SHP77 (cell line): ENCODE measurements around the gene CLEC18A.
"Not testable (repeated sequence)": the region's sequence is repeated elsewhere in the genome, so short reads cannot be mapped to it uniquely, and the experiment has no call there.

Source experiments
- DNase-seq, 2 experiments: peaks; one replicate each; lab custom pipeline; 2025; lab: John Stamatoyannopoulos, UW

CLEC18A gene

DNA sequence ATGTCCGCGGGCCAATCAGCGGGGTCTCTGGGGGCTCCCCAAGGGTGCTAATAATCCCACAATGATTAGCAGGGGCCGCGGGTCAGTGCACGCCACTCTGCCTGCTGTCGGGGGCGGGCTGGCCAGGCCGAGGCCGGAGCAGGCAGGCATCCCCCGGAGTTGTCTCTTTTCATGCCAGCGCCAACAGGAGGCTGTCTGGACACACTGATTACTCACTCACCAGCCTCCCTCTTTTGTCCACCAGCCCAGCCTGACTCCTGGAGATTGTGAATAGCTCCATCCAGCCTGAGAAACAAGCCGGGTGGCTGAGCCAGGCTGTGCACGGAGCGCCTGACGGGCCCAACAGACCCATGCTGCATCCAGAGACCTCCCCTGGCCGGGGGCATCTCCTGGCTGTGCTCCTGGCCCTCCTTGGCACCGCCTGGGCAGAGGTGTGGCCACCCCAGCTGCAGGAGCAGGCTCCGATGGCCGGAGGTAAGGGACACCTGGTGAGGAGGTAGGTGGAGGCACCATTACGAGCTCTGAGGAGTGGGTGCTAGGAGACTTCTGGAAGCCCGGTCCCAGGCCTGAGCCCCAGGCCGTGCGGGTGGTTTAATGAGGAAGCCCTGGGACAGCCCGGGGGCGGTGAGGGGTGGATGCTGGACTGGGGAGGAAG lies at the start of gene CLEC18A:
TSS of gene CLEC18A (plus strand) at position 318 of the 655 bp plus-strand sequence. CDS start at position 351, 33 bp downstream.
- DNase-seq = not testable (repeated sequence)

DNA sequence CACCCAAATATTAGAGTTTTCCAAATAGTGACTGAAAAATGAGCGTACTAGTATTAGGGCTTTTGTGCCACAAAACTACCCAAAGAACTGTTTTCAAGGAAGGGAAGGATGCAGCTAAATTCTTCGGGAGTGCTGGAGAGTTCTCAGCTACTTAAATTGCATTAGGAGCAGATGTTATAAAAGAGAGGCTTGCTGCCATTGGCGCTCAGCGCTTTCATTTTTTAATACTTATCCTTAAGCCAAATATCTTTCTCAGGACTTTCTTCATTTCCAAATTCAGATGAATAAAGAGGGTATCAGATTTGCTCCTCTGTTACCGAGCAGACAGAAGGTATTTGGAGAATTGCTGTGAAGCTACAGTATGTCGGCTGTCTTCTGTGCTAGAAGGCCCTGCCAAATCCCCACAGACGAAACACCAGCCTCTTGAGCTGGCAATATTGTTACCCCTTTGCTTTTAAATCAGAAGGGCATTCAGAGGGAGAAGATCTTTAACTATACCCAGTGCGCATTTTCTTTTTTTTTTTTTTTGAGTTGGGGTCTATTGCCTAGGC lies 47.2 kb upstream of the CLEC18A start:
- no peak for DNase-seq

DNA sequence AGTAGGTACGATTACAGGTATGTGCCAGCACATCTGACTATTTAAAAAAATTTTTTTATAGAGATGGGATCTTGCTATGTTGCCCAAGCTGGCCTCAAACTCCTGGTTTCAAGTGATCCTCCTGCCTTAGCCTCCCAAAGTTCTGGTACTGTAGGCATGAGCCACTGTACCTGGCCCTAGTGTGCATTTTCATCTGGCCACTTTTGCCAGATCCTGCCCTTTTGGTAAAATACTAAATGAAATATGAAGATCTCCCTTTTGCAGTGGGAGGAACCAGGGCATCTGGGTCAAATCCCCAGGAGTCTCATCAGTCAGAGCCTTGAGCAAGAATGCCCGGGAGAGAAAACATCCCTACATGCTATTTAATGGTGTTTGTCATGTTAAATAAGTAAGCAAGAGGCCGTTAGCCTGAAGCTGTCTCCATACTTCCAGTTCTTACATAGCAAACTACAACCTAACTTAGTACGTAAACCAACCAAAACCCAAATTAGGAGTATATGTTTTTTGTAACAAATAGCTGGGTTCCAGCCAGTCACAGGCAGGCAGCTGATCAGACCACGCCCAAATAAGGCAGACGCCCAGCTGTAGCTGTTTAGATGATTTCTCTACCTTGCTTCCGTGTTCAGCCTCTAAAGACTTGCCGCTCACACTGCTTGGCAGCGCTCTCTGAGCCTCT lies 46.5 kb upstream of the CLEC18A start:
- DNase-seq = no peak

DNA sequence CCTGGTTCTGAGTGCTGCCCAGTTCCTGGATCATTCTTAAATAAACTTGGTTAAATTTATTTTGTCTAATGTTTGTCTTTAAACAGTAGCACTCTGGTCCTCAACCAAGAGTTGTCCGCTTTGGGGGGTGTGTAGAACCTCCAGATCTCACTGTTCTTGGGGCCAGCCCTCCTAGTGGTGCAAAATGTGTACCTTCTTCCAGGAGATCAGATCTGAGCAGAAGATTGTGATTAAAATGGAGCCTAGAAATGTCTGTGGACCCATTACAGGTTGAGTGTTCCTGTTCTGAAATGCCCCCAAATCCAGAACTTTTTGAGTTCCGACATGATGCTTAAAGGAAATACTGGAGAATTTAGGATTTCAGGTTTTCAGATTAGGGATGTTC lies 46.0 kb upstream of the CLEC18A start:
- DNase-seq = no peak

DNA sequence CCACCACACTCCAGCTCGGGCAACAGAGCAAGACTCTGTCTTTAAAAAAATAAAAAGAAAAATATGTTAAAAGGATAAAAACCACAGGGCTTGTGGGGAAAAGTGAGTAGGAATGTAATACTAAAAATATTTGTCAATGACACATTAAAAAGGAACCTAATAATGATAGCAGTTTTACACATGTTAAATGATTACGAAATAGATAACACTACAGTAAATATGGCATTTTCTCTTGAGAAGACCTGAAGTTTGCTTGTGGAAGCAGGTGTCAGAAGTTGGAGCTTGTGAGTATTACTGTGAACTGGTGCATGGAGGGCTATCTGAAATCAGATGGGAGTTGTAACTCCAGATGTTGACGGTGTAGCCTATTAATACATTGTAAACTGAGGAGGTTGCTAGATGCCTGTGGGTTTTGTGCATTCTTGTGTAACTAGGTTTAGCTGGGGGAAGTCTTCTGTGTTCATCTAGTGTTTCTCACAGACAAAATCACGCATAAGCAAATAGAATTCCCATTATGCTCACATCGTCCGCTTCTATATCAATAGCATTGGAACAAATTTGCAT lies 44.2 kb upstream of the CLEC18A start:
- no peak for DNase-seq

DNA sequence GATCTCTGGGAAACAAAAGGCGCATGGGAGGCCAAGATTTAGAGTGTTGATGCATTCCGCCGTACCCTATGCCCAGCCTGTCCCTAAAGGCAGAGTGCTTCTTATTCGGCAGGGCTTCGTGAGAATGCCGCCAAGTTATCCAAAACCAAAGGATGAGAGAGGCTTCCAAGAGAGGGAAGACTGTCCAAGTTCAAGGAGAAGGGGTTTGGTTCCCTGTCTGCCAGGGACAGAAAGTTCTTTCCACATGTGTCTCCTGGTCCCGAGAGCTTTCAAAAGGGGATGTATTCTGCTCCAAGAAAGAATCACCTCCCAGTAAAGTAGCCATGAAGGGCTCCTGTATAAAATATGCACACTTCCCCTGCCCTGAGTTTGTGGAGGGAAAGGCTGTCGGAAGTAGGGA lies 42.1 kb upstream of the CLEC18A start:
- no peak for DNase-seq

DNA sequence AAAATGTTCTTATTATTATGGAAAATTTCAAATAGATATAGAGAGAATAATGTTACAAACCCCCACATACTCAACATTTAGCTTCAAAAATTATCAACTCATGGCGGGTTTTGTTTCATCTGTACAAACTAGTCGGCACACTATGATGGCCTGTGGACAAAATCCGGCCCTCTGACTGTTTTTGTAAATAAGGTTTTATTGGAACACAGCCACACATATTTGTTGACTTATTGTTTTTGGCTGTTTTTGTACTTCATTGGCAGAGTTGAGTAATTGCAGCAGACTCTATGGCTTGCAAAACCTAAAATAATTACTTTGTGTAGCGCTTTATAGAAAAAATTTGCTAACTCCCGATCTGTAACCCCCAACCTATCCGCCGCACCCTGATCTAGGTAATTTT lies 41.4 kb upstream of the CLEC18A start:
- DNase-seq = no peak

DNA sequence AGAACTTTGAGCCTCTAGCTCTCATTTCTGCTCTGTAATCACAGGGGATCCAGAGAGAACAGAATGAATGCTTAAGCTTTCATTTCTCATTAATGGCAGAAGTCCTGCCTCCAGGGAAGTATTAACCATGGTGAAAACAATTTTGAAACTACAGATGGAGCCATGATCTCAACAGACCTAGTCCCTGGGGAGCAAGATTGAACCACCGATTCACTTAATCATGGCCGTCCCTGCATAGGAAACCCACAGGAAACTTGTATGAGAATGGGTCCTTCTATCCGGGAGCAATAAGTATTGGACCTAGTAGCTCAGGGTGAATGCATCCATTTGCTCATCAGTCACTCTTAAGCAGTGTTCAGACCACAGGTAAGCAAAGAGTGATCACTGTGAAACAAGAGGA lies 40.2 kb upstream of the CLEC18A start:
- DNase-seq = no peak

DNA sequence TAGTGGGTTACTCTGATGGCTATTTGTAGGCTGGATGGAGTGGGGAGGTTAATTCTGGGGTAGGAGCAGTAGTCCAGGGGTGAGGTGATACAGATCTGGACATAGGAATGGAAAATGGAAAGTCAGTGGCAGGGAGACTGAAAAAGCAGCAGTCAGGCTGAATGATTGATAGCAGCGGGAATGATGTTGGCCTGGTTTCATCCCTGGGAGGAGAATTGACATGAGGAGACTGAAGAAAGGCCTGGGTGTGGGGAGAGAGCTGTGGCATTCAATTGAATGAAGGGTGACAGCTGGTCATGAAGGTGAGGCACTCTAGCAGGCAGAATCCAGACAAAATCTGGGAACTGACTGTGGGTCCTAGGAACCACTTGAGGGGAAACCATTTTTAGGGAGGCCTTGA lies 34.7 kb upstream of the CLEC18A start:
- DNase-seq = no peak

DNA sequence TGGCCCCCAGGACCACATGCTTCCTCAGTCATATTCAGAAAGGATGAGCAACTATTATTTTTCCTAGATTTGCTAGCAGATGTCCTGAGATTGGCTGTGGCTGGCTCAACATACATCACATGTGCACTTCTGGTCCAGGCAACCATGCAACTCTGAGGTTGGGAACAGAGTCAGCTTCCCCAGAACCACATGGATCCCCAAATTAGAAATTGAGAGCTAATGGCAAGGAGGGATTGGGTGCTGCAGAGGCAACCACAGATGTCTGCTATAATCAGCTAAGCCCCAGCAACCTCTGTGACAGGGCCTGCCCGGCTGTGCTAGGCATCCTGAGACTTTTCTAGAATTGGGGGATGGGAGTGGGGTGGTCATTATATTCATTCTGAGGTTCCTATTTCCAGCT lies 33.8 kb upstream of the CLEC18A start:
- DNase-seq = no peak

DNA sequence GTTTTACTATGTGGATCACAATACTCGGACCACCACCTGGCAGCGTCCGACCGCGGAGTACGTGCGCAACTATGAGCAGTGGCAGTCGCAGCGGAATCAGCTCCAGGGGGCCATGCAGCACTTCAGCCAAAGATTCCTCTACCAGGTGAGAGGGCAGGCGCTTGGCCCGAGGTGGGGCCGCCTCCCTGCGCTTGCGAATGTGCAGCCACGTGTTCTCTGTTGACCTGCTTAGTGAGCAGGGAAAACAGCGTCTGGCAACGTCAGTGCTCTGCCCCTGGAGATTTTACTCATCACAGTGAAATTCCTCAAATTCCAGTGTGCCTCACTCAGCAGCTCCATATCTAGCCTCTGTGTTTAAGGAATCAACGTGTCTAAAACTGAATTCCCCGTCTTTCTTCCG lies 33.4 kb upstream of the CLEC18A start:
- DNase-seq = no peak

DNA sequence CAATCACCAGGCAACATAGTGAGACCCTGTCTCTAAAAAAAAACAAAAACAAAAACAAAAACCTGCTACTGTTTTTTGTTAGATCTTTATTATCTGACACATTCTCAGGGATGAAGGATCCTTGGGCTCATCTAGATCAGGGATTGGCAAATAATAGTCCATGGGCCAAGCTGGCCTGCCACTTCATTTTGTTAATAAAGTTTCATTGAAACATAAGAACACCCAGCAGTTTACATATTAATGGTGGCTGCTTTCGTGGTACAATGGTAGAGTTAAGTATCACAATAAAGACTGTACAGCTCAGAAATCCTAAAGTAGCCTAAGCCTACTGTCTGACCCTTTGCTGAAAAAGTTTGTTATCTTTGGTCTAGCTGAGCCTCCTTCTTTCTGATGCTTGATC lies 32.9 kb upstream of the CLEC18A start:
- no peak for DNase-seq

DNA sequence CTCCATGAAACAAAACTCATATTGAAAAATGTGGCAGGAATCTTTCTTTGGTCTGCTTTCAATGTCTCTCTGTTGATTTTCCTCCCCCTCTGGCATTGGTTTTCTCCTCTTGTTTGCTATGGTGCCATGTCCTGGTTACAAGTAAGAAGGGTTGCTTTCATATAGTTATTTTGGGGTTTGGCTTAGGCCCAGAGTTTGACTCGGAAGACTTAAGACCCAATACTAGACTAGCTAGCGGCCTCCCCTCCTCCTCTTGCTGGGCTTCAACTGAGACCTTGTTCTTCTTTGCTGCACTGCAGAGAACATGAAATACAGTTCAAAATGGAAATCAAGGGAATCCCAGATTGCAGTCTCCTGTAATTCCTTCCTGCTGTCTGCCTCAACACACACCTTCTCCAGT lies 30.0 kb upstream of the CLEC18A start:
- DNase-seq = no peak

DNA sequence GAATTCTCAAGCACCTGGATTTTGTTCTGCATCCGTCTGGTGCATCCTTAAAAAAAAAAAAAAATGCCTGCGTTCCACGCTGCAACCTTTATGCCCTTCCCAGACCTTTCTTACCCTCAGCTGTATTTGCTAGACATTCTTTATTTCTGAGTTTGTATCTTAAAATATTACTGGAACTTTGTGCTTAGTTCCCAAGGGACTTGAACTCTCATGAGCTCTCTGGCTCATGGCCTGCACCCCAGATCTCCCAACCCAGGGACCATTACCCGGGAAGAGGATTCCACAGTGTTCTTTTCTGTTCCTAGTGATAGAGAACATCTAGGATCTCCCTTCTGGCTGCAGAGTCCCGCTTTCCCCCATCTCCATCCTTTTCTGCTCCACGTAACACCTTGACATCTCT lies 28.9 kb upstream of the CLEC18A start:
- no peak for DNase-seq

DNA sequence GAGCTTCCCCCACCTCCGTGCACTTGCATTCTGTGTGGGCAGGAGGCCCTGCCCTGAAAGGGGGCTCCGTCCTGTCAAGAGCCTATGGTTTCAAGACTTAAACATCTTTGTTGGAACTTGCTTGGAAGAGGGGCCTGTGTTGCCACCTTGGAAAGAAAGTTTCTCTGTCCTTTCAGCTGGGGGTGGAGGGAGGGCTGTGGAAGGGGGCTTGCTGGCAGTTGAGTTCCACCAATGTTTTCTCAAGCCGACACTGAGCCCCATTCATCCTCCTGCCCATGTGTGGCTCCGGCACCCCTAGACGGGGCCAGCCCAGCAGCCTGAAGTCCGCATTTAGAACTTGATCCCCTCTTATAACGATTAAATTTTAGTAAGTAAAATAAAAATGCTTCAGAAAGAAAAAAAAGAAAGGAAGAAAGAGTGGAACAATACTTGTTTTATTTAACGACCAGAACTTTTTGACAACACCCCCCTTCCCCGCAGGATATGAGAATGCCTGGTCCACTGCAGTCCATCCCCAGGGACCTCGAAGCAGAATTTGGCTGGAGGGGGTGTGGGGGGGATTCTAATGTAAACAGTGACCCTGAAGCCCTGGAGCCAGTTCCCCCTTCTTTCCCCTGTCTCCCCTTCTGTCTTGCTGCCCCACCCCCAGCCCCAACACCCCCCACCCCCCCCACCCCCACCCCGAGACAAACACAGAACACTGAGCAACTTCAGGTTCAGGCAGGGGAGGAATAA lies 26.9 kb upstream of the CLEC18A start:
- DNase-seq = no peak

DNA sequence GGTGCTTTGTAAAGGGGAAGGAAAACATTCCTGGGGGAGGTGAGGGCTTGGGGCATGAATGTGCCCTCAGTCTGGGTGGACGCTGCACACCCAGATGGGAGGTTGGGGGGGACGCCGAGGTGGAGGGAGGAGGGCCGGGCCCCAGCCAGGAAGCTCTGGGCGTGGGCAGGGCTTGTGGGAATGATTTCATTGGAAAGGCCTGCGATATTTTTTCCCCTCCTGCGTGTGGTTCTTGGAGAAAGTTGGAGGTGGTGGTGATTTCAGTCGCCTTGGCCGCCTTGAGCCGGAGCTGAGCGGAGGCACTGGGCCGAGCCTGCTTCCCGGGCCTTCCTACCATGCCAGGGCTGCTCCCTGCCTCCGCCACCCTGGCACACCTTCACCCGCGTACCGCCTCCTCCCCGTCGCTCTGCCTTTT lies 26.4 kb upstream of the CLEC18A start:
- DNase-seq = no peak

DNA sequence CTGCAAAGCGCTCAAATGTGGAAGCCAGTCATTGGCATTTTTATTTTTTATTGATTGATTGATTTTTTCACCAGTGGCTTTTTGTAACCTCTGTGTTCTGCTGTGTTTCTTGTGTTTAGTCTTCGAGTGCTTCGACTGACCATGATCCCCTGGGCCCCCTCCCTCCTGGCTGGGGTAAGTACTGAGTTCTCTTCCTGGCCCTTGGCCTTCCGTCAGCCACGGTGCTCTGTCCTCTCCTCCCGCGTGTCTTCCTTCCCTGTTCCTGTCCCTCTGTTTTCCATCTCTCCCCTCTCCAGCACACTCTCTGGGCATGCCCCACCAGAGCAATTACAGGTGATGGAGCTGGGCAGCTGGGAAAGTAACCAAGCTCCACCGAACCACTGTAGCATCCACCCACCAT lies 25.8 kb upstream of the CLEC18A start:
- DNase-seq = no peak

DNA sequence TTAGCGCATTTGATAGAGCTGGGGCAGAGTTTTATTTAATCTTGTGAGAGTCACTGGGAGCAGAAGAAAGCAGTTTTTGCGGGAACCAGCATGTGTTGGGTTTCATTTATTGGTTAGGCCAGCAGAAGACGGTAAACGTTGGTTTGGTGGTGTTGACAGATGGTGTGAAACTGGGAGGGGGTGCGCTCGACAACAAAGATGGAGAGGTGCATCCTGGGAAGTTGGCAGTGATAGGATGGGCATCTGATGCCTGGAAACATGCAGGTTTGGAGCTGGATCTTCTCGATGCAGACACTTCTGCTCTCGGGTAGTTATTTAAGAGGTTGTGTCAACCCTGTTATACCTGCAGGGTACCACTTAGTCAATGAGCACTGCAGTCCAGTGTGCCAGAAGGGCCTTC lies 24.9 kb upstream of the CLEC18A start:
- DNase-seq = no peak

DNA sequence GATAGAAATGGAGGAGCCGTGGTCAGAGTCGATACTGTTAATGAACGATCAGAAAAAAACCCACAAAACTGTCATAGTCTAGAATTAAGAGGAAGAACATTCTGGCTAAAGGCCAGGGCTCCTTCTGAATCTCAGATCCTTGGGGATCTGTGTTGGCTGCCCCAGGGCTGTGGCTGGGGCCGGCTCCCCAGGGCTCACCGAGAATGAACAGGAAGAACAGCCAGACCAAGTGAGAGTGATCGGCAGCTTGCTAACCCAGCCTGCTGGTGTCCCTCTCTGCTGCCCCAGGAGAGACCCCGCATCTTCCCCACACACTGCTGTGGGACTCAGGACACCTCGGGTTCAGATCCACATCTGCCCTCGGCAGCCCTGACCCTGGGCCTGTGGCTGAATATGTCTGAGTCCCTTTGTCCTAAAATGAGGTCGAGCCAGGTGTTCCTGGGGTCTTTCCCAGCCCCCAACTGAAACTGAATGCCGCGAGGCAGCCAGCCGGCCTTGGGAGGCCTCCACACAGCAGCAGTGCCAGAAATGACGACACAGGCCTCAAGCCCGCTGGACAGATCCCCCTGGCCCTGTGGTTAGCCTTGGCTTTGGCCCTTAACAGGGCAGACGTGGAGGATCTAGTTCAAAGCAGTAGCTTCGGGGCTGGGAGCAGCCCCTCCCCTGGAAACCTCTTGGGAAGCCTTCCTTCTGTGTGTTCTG lies 23.9 kb upstream of the CLEC18A start:
- no peak for DNase-seq

DNA sequence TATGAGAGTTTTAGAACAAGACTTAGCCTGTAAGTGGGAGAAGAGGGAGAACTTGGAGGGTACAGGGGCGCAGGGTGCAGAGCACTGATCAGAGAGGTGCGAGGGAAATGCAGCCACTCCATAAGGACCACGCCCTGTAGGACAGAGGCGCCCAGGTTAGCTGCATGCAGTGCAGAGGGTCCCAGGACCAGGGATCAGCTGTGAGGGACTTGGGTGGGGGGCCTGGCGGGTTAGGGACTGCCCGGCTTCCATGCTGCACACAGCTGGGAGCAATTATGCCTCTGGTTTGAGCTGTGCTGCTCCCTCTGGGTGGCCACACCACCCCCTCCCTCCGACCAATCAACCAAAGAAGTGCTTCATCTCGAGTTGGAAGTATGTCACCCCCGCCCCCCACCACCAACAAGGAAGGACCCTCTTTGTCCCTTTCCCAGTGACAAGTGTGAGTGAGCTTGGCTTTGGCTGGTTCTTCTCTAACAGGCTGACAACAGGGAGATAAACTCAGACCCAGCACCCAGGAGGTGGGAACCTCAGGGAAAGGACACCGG lies 22.2 kb upstream of the CLEC18A start:
- DNase-seq = no peak

DNA sequence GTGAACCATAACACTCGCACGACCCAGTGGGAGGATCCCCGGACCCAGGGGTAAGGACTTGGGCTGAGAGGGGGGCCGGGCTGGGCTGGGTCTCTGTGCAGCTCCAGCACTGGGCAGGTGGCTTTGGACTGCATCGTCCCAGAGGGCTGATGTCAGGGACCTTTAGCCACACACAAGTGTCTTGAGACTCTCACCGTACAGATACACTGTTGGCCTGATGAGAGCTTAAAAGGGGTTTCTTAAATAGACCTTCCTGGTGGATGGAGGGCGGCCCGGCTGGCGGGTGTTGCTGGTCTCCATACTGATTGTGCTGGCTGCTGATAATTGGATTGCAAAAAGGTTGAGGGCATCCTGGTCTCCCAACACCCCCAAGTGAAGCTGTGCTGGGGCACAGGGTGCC lies 21.7 kb upstream of the CLEC18A start:
- DNase-seq = no peak
